GM21447 (cell line): ENCODE measurements around the gene LRCH1.

ENCODE experiments used
- ATAC-seq: cut with Tn5 transposase; IDR thresholded peaks from one replicate; pipeline ENCODE4 v1.9.1; 2021; ENCODE audit not compliant: unreplicated experiment

The LRCH1 gene

DNA sequence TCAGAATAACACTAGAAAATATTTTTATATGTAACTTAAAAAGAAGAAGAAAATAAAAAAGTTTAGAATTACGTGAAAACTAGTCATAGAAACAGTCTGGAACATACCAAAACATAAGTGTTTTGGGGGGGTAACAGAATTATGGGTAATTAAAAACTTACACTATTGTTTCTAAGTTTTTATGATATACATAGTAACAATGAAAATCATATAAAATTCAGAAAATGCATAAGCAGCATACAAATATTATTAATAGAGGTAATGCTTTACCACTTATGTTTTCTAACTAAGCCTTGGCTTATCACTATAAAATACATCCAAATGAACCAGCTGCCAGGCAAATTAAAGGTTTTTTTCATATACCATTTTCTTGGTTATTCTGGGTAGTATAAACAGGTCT is 229.1 kb downstream of the LRCH1 start:
- ATAC-seq = no peak

DNA sequence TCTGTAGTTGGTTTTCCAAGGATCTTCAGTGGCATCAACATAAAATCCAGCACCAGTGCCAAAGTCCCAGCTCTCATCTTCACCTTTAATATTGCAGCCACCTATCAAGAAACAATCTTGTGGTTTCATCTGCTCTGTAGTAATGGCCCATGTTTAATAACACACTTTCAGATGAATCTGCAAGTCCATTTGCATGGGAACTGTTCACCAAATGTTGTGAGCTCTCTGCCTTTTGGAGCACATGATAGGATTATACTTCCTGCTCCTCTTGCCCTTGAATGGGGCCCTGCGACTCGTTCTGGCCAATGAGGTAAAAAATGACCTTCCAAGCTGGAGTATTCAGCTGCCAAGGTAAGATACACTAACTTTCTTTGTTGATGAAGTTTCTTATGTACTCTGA is 229.7 kb downstream of the LRCH1 start:
- ATAC-seq = no peak

- ATAC-seq = no peak
Observed at GRCh38 chr13:46783504-46783903, 230.5 kb downstream of the LRCH1 start.

DNA sequence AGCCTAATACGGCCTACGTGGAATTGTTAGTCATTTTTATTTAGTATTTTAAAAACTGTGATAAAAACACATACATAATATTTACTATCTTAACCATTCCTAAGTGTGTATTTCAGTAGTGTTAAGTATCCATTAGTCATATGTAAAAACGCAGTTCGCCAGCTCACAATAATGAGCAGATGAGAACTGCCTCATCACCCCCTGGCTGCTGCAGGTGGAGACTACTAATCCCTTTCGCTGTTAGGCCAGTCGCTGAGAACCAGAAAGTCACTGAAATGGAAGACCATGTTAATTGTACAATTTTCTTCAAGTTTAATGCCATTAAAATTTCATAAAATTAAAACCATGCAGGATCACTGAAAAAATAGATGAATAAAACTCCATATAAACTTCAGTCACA is 242.4 kb downstream of the LRCH1 start:
- ATAC-seq = no peak

DNA sequence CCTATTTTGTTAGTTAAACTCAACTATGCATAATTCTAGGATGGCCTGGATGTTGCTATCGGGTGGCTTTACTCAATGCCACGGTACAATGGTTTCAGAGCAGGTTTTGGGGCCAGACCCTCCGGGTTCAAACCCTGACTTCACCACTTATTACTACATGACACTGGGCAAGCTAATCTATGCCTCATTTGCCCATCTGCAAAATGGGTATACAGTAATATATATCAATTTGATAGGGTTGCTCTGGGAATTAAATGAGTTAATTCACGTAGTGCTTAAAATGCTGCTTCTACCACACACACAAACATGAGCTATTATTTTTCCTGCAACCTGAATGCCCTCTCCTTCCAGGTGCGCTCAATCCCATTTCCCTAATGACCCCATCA is 243.2 kb downstream of the LRCH1 start:
- no peak for ATAC-seq

- ATAC-seq = peak; percentile 94
Observed at GRCh38 chr13:46796515-46797474, 243.8 kb downstream of the LRCH1 start, which contains the start of gene ESD. ESD (minus strand) TSS chr13:46797161; CDS start chr13:46791413, 5,748 bp downstream.

DNA sequence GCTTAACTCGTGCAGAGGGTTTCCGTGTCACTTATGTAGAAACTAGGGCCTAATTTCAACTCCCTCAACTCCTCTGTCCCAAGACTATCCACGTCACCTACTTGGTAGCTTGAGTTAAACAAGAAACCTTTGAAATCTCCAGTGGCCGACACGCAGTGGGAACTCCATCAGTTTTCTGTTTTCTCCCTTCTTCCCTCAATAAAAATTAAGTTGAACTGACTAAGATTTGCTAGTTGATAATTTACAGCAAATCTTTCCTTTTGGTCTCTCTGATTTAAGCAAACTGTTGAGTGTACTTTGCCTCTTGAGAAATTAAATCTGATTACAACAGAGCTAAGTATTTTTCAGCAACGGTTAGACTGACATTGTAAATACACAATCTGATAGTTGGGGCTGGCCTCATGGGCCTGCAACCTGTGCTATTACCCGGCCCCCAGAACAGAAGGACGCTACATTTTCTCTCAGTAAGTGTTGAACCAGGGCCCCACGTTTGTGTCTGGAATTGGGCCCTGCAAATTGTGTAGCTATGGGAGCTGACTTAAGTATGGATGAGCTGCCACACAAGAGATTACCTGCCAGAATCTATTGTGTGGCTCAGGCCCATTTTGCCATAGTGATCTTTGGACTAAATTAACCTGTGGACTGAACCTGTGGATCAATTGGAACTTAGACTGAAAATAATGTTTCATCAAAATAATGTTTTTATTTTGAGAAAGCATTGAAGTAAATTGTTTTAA is 244.7 kb downstream of the LRCH1 start:
- ATAC-seq = no peak

DNA sequence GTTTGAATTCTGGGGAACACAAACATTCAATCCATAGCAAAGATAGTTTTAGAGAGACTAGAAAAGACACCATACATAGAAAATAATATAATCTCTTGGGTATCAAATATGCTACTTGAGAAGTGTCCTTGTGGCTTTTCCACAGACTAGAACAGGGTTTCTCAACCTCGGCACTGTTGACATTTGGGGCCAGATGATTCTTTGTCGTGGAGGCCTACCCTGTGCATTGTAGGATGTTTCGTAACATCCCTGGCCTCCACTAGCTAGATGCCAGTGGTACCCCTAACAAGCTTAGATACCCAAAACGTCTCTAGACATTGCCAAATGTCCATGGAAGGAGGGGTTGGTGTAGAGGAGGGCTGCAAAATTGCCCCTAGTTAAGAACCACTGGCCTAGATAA is 246.2 kb downstream of the LRCH1 start:
- no peak for ATAC-seq

DNA sequence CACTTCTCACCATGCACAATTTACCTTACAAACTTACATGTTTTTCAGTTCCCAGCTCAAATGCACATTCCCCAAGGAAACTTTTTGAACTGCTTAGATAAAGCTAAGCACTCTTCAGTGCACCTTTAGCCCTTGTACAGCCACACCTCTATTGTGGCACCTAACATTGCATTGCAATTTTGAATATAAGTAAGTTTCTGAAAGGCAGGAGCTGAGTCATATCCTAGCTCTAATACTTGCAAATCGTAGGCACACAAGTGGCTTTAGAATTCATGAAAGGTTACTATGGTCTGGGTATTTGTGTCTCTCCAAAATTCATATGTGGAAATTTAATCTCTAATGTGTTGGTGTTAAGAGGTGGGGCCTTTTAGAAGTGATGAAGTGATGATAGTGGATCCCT is 248.9 kb downstream of the LRCH1 start:
- no peak for ATAC-seq
